Measurements from ENCODE around the gene SPATA45. TPM values are rescaled to one million over a fixed set of nuclear protein-coding genes. Genes with fewer than 3 reads are reported as not detected.

The SPATA45 gene
- total RNA-seq, 1 experiment from 2014 or later = 0.38 TPM

Other genes with a start within 250 kb of the SPATA45 start
- 15.0 and 19.2 TPM in 2 replicates for gene ATF3, start 238.9 kb downstream of the SPATA45 start, total RNA-seq (2014; rRNA removed; shearing (Covaris generic))
- gene BATF3, start 147.8 kb downstream of the SPATA45 start, total RNA-seq (2014; rRNA removed; shearing (Covaris generic)) = 2.5 and 5.8 TPM in 2 replicates
- gene NSL1, start 55.9 kb downstream of the SPATA45 start, total RNA-seq (2014; rRNA removed; shearing (Covaris generic)) = 108 and 112 TPM in 2 replicates
- 22.5 and 28.8 TPM in 2 replicates for gene TATDN3, start 55.8 kb downstream of the SPATA45 start, total RNA-seq (2014; rRNA removed; shearing (Covaris generic))
- 44.8 and 50.6 TPM in 2 replicates for gene FLVCR1, start 10.6 kb upstream of the SPATA45 start, total RNA-seq (2014; rRNA removed; shearing (Covaris generic))
- 50.9 and 74.6 TPM in 2 replicates for gene VASH2, start 102.9 kb upstream of the SPATA45 start, total RNA-seq (2014; rRNA removed; shearing (Covaris generic))
- gene ANGEL2, start 168.2 kb upstream of the SPATA45 start, total RNA-seq (2014; rRNA removed; shearing (Covaris generic)) = 57.4 and 67.4 TPM in 2 replicates
- 28.3 and 35.1 TPM in 2 replicates for gene RPS6KC1, start 203.6 kb upstream of the SPATA45 start, total RNA-seq (2014; rRNA removed; shearing (Covaris generic))

Measured in H7 (cell line).